IPS-20b (cell line): ENCODE results near the gene ALG9.

Source experiments
- H3K27ac ChIP-seq: one replicate; pipeline ENCODE4 v1.5.1; 2013; ENCODE audit warnings: low read length
- H3K27me3 ChIP-seq: 2 replicates; pipeline ENCODE4 v1.6.1; 2013; ENCODE audit warnings: mild to moderate bottlenecking, low read length, inconsistent platforms; ENCODE audit not compliant: insufficient read depth
- H3K36me3 ChIP-seq: 2 replicates; pipeline ENCODE4 v1.6.1; 2013; ENCODE audit warnings: low read depth, mild to moderate bottlenecking, inconsistent platforms, low read length, moderate library complexity; ENCODE audit not compliant: insufficient read depth
- H3K4me1 ChIP-seq: 2 replicates; pipeline ENCODE4 v1.6.1; 2013; ENCODE audit warnings: mild to moderate bottlenecking, control low read depth, inconsistent platforms, low read length, moderate library complexity; ENCODE audit not compliant: insufficient read depth
- H3K4me3 ChIP-seq: 2 replicates; pipeline ENCODE4 v1.5.1; 2013; ENCODE audit warnings: mild to moderate bottlenecking, low read length, inconsistent platforms
- H3K9ac ChIP-seq: 2 replicates; pipeline ENCODE4 v1.6.1; 2013; ENCODE audit warnings: low read depth, mild to moderate bottlenecking, inconsistent platforms, low read length, moderate library complexity
- H3K9me3 ChIP-seq: 2 replicates; pipeline ENCODE4 v1.6.1; 2013; ENCODE audit warnings: mild to moderate bottlenecking, low read depth, low read length, inconsistent platforms; ENCODE audit not compliant: insufficient read depth

The ALG9 gene

DNA sequence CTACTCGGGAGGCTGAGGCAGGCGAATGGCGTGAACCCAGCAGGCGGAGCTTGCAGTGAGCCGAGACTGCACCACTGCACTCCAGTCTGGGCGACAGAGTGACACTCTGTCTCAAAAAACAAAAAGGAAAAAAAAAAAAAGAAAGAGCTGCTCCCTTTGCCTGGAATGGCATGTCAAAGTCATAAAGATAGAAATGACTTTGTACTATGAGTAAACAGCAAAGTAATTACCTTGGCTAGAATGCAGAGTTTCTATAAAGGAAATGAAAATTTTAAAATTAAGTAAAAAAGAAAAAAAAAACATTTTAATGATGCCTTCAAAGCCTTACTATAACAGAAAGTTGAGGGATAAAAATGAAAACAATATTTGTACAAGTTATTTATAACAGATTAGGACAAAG lies 115.3 kb downstream of the ALG9 start:
- no peaks in the 10 kb centered on the region for H3K9me3 ChIP-seq

GRCh38 chr11:111749646-111750045 lies 121.7 kb downstream of the ALG9 start:
- H3K4me1 ChIP-seq: no peaks in the 10 kb centered on the region
- H3K9ac ChIP-seq: no peak overlapping the region
- H3K36me3 ChIP-seq: peaks cover 96% of the 10 kb centered on the region
- H3K27ac ChIP-seq: no peak overlapping the region
- no peak overlapping the region for H3K4me3 ChIP-seq
- no peaks in the 10 kb centered on the region for H3K27me3 ChIP-seq
- no peaks in the 10 kb centered on the region for H3K9me3 ChIP-seq

More for the DNA sequence above, 115.3 kb downstream of the ALG9 start:
- Histone ChIP-seq H3K4me3 (no peak overlapping the region), H3K9ac (no peak overlapping the region), H3K4me1 (no peaks in the 10 kb centered on the region), H3K27ac (no peak overlapping the region), H3K36me3 (peaks cover 95% of the 10 kb centered on the region), H3K27me3 (no peaks in the 10 kb centered on the region)

GRCh38 chr11:111748035-111748804 lies 123.2 kb downstream of the ALG9 start:
- H3K9me3 ChIP-seq: no peaks in the 10 kb centered on the region
- peaks cover 96% of the 10 kb centered on the region for H3K36me3 ChIP-seq
- H3K9ac ChIP-seq: no peak overlapping the region
- H3K4me3 ChIP-seq: no peak overlapping the region
- no peaks in the 10 kb centered on the region for H3K27me3 ChIP-seq
- no peaks in the 10 kb centered on the region for H3K4me1 ChIP-seq
- H3K27ac ChIP-seq: no peak overlapping the region

DNA sequence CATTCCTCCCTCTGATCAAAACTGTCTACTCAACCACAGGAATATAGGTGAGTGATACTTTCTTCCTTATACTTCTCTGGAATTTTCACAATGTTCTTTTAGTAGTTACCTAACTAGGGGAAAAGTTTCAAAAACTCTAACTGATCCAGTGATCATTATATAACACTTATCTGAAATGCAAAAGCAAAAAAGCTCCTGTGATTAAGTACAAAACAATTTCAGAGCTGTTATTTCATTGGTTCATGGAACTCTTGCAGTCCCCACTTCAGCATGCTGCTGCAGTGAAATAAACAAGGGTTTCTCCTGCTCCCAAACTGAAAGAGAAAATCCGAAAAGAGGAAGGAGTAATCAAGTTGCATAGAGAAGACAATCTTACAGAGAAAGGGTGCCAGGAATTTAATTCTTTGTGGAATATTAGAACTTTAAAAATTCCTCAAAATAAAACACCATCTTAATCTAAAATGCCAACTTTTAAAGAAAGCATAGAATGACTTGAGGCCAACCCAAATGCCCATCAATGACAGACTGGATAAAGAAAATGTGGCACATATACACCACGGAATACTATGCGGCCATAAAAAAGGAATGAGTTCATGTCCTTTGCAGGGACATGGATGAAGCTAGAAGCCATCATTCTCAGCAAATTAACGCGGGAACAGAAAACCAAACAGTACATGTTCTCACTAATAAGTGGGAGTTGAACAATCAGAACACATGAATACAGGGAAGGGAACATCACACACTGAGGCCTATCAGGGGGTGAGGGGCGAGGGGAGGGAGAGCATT lies 125.5 kb downstream of the ALG9 start:
- no peak overlapping the region for H3K27ac ChIP-seq
- peaks cover 95% of the 10 kb centered on the region for H3K36me3 ChIP-seq

GRCh38 chr11:111743700-111744099 lies 127.7 kb downstream of the ALG9 start:
- no peak overlapping the region for H3K27ac ChIP-seq
- H3K4me3 ChIP-seq: no peak overlapping the region
- no peak overlapping the region for H3K9ac ChIP-seq
- H3K4me1 ChIP-seq: peaks cover 4% of the 10 kb centered on the region; the same call in 1 of the 2 replicates
- peaks cover 93% of the 10 kb centered on the region for H3K36me3 ChIP-seq
- no peaks in the 10 kb centered on the region for H3K27me3 ChIP-seq
- H3K9me3 ChIP-seq: no peaks in the 10 kb centered on the region

More for the DNA sequence above, 125.5 kb downstream of the ALG9 start:
- no peaks in the 10 kb centered on the region for H3K9me3 ChIP-seq
- no peaks in the 10 kb centered on the region for H3K27me3 ChIP-seq
- H3K4me1 ChIP-seq: no peaks in the 10 kb centered on the region
- no peak overlapping the region for H3K9ac ChIP-seq
- H3K4me3 ChIP-seq: no peak overlapping the region

- Histone ChIP-seq H3K4me1 (peaks cover 4% of the 10 kb centered on the region; the same call in 1 of the 2 replicates), H3K9me3 (no peaks in the 10 kb centered on the region), H3K9ac (no peak overlapping the region), H3K4me3 (no peak overlapping the region), H3K27ac (no peak overlapping the region), H3K36me3 (peaks cover 90% of the 10 kb centered on the region), H3K27me3 (no peaks in the 10 kb centered on the region)
These were observed 129.6 kb downstream of the ALG9 start for GRCh38 chr11:111741751-111742150.

DNA sequence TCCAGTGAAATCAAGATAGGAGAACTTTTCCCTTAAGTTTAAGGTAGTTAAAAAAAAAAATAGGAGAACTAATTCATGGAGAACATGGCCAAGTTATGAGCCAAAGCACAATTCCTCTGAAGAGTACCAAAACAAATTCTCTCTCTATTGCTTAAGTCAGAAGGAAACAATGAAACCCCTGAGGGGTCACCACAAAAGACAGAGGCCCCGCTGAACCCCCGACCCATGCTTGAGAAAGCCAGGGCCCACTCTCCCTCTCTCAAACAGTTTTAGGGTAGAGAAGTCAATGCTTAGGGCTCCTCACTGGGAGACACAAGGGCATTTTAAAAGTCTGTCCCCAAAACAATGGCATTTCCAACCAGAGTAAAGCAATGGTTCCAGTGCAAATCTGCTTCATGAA lies 132.1 kb downstream of the ALG9 start:
- Histone ChIP-seq H3K27me3 (no peaks in the 10 kb centered on the region), H3K9ac (no peak overlapping the region), H3K27ac (no peak overlapping the region), H3K4me1 (peaks cover 4% of the 10 kb centered on the region; the same call in 1 of the 2 replicates), H3K36me3 (peaks cover 74% of the 10 kb centered on the region), H3K4me3 (no peak overlapping the region), H3K9me3 (no peaks in the 10 kb centered on the region)

- no peak overlapping the region for H3K4me3 ChIP-seq
- no peaks in the 10 kb centered on the region for H3K27me3 ChIP-seq
- H3K9ac ChIP-seq: no peak overlapping the region
- peaks cover 4% of the 10 kb centered on the region; the same call in 1 of the 2 replicates for H3K4me1 ChIP-seq
- peaks cover 57% of the 10 kb centered on the region for H3K36me3 ChIP-seq
- H3K9me3 ChIP-seq: no peaks in the 10 kb centered on the region
- no peak overlapping the region for H3K27ac ChIP-seq
These were observed 133.8 kb downstream of the ALG9 start for GRCh38 chr11:111737444-111738210.

- Histone ChIP-seq H3K27me3 (no peaks in the 10 kb centered on the region), H3K4me3 (no peak overlapping the region), H3K4me1 (peaks cover 4% of the 10 kb centered on the region; the same call in 1 of the 2 replicates), H3K9me3 (no peaks in the 10 kb centered on the region), H3K36me3 (peaks cover 50% of the 10 kb centered on the region), H3K27ac (no peak overlapping the region), H3K9ac (no peak overlapping the region)
These were observed 134.5 kb downstream of the ALG9 start for GRCh38 chr11:111736621-111737443.
